GM18868 (cell line): ENCODE measurements around the gene CYB5A.

Experiments
- ATAC-seq: cut with Tn5 transposase; IDR thresholded peaks from one replicate; pipeline ENCODE4 v1.9.1; 2021; ENCODE audit warnings: mild to moderate bottlenecking, moderate library complexity; ENCODE audit not compliant: unreplicated experiment

The CYB5A gene

DNA sequence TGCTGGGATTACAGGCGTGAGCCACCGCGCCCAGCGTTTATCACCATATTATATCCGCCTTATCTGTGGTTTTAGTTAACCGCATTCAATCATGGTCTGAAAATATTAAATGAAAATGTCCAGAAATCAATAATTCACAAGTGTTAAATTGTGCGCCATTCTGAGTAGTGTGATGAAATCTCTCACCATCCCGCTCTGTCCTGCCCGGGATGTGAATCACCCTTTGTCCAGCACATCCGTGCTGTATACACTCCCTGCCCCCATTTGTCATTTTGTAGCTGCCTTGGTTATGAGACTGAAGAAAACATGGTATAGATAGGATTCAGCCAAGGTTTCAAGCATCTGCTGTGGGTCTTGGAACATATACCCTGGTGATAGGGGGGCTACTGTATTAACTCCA lies 72.7 kb downstream of the CYB5A start:
- ATAC-seq, result no peak

DNA sequence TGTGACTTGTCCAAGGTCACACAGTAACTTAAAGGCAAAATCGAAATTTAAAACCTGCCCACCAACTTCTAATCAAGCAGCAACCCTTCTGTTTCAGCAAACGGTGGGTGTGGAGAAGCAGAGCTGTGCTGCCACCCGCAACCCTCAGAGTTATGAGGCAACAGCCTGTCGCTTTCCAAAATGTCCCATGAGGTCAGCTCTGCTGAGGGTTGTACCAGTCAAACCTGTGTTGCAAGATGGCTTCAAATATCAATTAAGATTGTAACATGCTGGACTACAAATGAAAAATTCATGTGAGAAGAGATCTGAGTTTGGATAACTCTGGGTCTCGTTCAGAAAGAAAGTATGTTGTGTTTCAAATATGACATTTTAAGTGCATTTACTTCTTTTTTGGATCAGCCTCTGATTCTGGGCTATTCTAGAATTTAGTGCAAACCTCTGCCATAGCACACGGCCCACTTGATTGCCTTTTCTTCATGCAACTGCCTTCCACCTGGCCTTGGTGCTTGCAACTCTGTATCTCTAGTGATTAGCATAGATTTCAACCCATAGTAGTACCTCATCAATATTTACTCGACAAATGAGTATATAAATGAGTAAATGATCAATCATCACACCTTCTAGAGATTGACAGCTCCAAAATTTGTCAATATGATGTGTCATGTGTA lies 74.2 kb downstream of the CYB5A start:
- no peak for ATAC-seq

DNA sequence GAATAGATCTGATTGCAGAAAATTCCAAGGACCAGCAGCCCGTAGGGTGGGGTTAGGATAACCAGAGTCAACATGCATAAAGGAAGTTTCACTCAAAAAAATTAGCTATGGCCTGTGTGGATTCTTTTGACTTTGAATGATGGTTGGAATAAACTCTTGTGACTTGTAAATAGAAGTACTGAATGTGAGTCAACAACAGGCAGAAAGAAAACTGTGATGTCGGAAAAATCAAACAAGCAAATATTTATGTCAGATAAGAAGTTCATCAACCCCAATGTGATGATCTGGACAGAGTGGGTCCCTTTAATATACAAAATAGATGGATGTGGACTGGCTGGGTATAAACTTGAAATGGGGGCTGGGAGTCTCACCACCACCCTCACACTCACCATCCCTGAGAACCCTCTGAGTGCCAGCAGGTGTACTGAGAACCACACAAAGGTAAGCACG lies 75.1 kb downstream of the CYB5A start:
- no peak for ATAC-seq

DNA sequence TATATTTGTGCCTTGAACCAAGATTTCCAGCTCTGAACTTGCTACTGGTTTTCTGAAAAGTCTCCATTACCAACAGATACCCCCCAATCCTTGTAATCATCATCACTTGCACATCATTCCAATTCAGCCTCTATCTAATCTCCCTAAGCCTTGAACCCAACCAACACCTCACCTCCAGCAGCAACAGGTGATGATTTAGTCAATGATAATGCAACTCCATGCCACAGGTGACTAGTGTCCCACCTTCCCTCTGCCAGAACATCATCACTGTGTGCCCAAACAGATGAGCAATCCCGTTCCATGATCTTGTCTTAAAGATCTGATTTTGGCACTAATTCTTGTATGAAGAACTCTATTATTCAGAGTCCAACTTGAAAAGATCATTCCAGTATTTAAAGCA lies 75.9 kb downstream of the CYB5A start:
- no peak for ATAC-seq

DNA sequence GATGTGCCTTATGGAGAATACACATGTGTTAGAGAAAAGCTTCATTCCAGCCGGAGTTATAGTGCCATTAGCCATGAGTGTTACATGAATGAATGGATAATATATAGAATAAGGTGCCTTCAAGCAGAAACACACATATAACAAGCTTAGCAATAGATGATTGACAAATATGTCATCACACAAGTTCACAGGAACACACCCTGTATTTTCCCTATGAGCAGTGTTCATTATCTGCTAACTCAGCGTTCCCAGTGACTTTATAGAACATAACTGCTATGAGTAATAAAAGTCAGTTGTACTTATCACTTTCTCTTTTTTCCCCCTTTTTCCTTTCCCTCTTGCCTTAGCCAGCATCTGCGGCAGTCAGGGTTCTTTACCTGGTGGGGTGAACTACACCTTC lies 78.3 kb downstream of the CYB5A start:
- no peak for ATAC-seq

DNA sequence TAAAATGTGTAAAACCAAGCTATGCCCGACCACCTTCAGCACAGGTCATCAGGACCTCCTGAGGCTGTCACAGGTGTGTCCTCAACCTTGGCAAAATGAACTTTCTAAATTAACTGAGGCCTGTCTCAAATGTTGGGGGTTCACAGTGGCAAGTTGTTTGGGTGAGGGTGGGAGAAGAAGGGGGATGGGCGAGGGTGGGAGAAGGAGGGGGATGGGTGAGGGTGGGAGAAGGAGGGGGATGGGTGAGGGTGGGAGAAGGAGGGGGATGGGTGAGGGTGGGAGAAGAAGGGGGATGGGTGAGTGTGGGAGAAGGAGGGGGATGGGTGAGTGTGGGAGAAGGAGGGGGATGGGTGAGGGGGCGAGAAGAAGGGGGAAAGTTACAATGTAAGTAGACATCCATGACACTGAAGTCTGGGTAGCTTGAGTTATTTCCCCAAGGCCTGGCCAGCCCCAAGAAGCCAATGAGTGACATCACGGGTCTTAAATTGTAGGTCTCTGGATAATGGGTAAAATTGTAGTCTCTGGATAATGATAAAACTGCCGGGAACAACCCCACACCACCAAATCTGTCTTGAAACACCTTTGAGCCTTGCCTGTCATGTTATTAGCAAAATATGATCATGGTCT lies 87.1 kb downstream of the CYB5A start:
- no peak for ATAC-seq

DNA sequence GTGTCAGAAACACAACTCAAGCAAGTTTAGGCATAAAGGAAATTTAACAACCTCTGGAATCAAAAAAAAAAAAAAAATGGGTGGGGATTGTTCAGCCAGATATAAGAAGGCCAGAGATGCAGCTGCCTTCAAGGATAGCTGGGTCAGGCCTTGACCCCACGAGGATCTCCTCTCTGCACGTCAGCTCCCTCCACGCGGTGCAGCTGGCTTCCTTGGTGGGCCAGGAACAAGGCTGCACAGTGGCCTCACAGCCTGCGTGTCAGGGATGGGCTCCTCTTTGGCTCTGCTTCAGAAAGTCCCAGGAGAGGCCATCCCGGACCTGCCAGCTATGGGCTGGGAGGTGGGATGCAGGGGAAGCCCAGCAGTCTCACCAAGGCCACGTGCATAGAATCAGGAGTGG lies 88.0 kb downstream of the CYB5A start:
- ATAC-seq, result no peak
